Epithelial cell of esophagus (primary cell): ENCODE results near the gene PTK6.

Experiments used
- DNase-seq: peaks from one replicate; pipeline ENCODE4 v3.0.0; 2010; ENCODE audit warnings: low read depth
- H3K4me3 ChIP-seq: 2 replicates; pipeline ENCODE4 v1.5.1; 2011; ENCODE audit warnings: mild to moderate bottlenecking, low read length, control low read depth
- CTCF ChIP-seq: IDR thresholded peaks from 2 replicates; pipeline ENCODE4 v1.5.1; 2011; ENCODE audit warnings: low read depth, mild to moderate bottlenecking, low read length, control low read depth, inconsistent platforms; ENCODE audit not compliant: insufficient read depth; ENCODE audit errors: missing control alignments

PTK6 gene

GRCh38 chr20:63508072-63508768 is 29.0 kb downstream of the PTK6 start:
- H3K4me3 ChIP-seq = no peak overlapping the region
- no peak for TF ChIP-seq CTCF
- no peak for DNase-seq

- no peak overlapping the region for H3K4me3 ChIP-seq
- no peak for DNase-seq
- no peak for TF ChIP-seq CTCF
Observed at GRCh38 chr20:63507083-63507743, 30.0 kb downstream of the PTK6 start.

GRCh38 chr20:63505723-63506122 is 31.5 kb downstream of the PTK6 start:
- H3K4me3 ChIP-seq = no peak overlapping the region
- no peak for DNase-seq
- TF ChIP-seq CTCF = no peak

GRCh38 chr20:63505281-63505680 is 31.9 kb downstream of the PTK6 start:
- no peak overlapping the region for H3K4me3 ChIP-seq
- TF ChIP-seq CTCF = no peak
- DNase-seq = no peak

GRCh38 chr20:63504642-63505041 is 32.5 kb downstream of the PTK6 start:
- no peak for TF ChIP-seq CTCF
- no peak for DNase-seq
- no peak overlapping the region for H3K4me3 ChIP-seq

GRCh38 chr20:63503524-63503923 is 33.7 kb downstream of the PTK6 start:
- TF ChIP-seq CTCF = no peak
- no peak for DNase-seq
- H3K4me3 ChIP-seq = no peak overlapping the region

GRCh38 chr20:63502671-63503172 is 34.5 kb downstream of the PTK6 start:
- no peak for TF ChIP-seq CTCF
- no peak overlapping the region for H3K4me3 ChIP-seq
- DNase-seq = no peak
